ENCODE results near the gene EIF3B. TPM values are rescaled to one million over a fixed set of nuclear protein-coding genes. Genes with fewer than 3 reads are reported as not detected.
A peak's percentile ranks its signal among the peaks of the same experiment; 100 is the strongest.

EIF3B gene
- total and polyA plus RNA-seq, 9 of the 15 experiments (the other 6 are each of a cell fraction or from before 2014, with no cell fraction given) = 25.9 to 494 (median 357) TPM

DNA sequence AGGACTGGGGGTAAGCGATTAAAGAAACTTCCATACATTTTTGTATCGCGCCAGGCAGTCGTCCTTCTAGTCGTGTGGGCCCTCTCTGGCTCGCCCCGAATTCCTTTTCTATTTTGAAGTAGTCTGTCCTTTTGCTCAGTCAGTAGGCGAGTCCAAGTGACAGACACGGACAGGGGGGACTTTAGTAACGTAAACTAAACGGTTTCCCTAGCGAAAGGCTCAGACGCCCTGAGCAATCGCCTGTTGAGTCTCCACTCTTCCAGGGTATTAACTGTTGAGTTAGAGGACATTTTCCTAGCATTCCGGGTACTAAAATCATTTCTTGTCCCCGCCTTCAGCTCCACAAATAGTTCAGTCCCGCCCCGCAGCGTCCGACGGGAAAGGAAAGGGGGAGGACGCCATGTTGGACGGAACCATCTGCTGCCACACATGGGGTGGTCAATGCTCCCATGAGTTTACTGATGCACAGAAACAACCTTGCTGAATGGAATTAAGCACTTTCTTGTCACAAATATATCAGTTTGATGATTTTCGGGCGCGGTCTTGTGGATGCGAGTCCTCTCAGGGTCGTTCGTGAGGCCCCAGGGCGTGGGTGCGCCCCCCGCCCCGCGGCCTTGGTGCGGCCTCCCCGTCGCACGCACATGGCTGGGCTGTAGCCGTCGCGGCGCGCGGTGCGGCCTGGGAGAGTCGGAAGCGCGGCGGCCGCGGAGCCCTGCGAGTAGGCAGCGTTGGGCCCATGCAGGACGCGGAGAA, at the start of gene EIF3B (continued):
- TF ChIP-seq DMBX1 (CRISPR knock-in tag; IDR thresholded peaks at IDR 0.05; ENCODE audit: borderline replicate concordance) (no peak; the same call in 1 of the 2 replicates), ZZZ3 (IDR thresholded peaks at IDR 0.05) (peak; percentile 30; the same call in 1 of the 2 replicates), ZFP36 (IDR thresholded peaks at IDR 0.05; ENCODE audit: low read depth, low read length, partially characterized antibody) (no peak), ZNF507 (tag; conservative IDR thresholded peaks at IDR 0.05) (no peak), ZC3H11A (IDR thresholded peaks at IDR 0.05; ENCODE audit: low read depth, low read length) (no peak; the same call in 1 of the 2 replicates), NR4A1 (CRISPR knock-in tag; IDR thresholded peaks at IDR 0.05) (no peak), NR4A1 (tag; IDR thresholded peaks at IDR 0.05) (no peak), ZNF324 (CRISPR knock-in tag; IDR thresholded peaks at IDR 0.05) (no peak), DDX20 (tag; IDR thresholded peaks at IDR 0.05; ENCODE audit: low read depth) (no peak), KLF16 (IDR thresholded peaks at IDR 0.05) (peak; percentile 24; the same call in 1 of the 2 replicates), ZNF431 (CRISPR knock-in tag; IDR thresholded peaks at IDR 0.05) (no peak), NFIC (IDR thresholded peaks at IDR 0.05) (peak; percentile 26; the same call in 1 of the 2 replicates), C11orf30 (IDR thresholded peaks at IDR 0.05; ENCODE audit: low read depth) (peak; percentile 53), SUPT5H (IDR thresholded peaks at IDR 0.05) (no peak), ZNF175 (CRISPR knock-in tag; IDR thresholded peaks at IDR 0.05; ENCODE audit: low read depth) (peak; percentile 49)
- TF ChIP-seq, protein P1, sequence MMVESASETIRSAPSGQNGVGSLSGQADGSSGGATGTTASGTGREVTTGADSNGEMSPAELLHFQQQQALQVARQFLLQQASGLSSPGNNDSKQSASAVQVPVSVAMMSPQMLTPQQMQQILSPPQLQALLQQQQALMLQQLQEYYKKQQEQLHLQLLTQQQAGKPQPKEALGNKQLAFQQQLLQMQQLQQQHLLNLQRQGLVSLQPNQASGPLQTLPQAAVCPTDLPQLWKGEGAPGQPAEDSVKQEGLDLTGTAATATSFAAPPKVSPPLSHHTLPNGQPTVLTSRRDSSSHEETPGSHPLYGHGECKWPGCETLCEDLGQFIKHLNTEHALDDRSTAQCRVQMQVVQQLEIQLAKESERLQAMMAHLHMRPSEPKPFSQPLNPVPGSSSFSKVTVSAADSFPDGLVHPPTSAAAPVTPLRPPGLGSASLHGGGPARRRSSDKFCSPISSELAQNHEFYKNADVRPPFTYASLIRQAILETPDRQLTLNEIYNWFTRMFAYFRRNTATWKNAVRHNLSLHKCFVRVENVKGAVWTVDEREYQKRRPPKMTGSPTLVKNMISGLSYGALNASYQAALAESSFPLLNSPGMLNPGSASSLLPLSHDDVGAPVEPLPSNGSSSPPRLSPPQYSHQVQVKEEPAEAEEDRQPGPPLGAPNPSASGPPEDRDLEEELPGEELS (CRISPR knock-in tag; IDR thresholded peaks at IDR 0.05; ENCODE audit: borderline replicate concordance) = 0 out of 2 replicates have a peak, but pooled peaks have one; percentile 38
- TF ChIP-seq, protein P2, sequence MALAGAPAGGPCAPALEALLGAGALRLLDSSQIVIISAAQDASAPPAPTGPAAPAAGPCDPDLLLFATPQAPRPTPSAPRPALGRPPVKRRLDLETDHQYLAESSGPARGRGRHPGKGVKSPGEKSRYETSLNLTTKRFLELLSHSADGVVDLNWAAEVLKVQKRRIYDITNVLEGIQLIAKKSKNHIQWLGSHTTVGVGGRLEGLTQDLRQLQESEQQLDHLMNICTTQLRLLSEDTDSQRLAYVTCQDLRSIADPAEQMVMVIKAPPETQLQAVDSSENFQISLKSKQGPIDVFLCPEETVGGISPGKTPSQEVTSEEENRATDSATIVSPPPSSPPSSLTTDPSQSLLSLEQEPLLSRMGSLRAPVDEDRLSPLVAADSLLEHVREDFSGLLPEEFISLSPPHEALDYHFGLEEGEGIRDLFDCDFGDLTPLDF (CRISPR knock-in tag; IDR thresholded peaks at IDR 0.05) = 0 out of 2 replicates have a peak, but pooled peaks have one; percentile 55
- TF ChIP-seq, protein P3, sequence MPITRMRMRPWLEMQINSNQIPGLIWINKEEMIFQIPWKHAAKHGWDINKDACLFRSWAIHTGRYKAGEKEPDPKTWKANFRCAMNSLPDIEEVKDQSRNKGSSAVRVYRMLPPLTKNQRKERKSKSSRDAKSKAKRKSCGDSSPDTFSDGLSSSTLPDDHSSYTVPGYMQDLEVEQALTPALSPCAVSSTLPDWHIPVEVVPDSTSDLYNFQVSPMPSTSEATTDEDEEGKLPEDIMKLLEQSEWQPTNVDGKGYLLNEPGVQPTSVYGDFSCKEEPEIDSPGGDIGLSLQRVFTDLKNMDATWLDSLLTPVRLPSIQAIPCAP (CRISPR knock-in tag; IDR thresholded peaks at IDR 0.05; ENCODE audit: borderline replicate concordance) = no peak
- TF ChIP-seq, protein P4, sequence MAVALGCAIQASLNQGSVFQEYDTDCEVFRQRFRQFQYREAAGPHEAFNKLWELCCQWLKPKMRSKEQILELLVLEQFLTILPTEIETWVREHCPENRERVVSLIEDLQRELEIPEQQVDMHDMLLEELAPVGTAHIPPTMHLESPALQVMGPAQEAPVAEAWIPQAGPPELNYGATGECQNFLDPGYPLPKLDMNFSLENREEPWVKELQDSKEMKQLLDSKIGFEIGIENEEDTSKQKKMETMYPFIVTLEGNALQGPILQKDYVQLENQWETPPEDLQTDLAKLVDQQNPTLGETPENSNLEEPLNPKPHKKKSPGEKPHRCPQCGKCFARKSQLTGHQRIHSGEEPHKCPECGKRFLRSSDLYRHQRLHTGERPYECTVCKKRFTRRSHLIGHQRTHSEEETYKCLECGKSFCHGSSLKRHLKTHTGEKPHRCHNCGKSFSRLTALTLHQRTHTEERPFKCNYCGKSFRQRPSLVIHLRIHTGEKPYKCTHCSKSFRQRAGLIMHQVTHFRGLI (CRISPR knock-in tag; IDR thresholded peaks at IDR 0.05) = no peak
- TF ChIP-seq, protein P5, sequence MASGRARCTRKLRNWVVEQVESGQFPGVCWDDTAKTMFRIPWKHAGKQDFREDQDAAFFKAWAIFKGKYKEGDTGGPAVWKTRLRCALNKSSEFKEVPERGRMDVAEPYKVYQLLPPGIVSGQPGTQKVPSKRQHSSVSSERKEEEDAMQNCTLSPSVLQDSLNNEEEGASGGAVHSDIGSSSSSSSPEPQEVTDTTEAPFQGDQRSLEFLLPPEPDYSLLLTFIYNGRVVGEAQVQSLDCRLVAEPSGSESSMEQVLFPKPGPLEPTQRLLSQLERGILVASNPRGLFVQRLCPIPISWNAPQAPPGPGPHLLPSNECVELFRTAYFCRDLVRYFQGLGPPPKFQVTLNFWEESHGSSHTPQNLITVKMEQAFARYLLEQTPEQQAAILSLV (tag; IDR thresholded peaks at IDR 0.05) = no peak
- TF ChIP-seq, protein P6, sequence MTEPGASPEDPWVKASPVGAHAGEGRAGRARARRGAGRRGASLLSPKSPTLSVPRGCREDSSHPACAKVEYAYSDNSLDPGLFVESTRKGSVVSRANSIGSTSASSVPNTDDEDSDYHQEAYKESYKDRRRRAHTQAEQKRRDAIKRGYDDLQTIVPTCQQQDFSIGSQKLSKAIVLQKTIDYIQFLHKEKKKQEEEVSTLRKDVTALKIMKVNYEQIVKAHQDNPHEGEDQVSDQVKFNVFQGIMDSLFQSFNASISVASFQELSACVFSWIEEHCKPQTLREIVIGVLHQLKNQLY (CRISPR knock-in tag; conservative IDR thresholded peaks at IDR 0.05) = no peak

All from K562 (cell line).